ENCODE data around the gene DSCAML1.

- TF ChIP-seq, protein P1, sequence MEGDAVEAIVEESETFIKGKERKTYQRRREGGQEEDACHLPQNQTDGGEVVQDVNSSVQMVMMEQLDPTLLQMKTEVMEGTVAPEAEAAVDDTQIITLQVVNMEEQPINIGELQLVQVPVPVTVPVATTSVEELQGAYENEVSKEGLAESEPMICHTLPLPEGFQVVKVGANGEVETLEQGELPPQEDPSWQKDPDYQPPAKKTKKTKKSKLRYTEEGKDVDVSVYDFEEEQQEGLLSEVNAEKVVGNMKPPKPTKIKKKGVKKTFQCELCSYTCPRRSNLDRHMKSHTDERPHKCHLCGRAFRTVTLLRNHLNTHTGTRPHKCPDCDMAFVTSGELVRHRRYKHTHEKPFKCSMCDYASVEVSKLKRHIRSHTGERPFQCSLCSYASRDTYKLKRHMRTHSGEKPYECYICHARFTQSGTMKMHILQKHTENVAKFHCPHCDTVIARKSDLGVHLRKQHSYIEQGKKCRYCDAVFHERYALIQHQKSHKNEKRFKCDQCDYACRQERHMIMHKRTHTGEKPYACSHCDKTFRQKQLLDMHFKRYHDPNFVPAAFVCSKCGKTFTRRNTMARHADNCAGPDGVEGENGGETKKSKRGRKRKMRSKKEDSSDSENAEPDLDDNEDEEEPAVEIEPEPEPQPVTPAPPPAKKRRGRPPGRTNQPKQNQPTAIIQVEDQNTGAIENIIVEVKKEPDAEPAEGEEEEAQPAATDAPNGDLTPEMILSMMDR (conservative IDR thresholded peaks at IDR 0.05; ENCODE audit: low read length) = no peak
- TF ChIP-seq EZH2phosphoT487 (IDR thresholded peaks at IDR 0.05; ENCODE audit: borderline replicate concordance, low read depth, low read length) = no peak
Measured at GRCh38 chr11:117430293-117430955, 366.6 kb downstream of the DSCAML1 start.

Measured in OCI-LY7 (cell line).